ENCODE measurements around the gene CCDC12.

DNA sequence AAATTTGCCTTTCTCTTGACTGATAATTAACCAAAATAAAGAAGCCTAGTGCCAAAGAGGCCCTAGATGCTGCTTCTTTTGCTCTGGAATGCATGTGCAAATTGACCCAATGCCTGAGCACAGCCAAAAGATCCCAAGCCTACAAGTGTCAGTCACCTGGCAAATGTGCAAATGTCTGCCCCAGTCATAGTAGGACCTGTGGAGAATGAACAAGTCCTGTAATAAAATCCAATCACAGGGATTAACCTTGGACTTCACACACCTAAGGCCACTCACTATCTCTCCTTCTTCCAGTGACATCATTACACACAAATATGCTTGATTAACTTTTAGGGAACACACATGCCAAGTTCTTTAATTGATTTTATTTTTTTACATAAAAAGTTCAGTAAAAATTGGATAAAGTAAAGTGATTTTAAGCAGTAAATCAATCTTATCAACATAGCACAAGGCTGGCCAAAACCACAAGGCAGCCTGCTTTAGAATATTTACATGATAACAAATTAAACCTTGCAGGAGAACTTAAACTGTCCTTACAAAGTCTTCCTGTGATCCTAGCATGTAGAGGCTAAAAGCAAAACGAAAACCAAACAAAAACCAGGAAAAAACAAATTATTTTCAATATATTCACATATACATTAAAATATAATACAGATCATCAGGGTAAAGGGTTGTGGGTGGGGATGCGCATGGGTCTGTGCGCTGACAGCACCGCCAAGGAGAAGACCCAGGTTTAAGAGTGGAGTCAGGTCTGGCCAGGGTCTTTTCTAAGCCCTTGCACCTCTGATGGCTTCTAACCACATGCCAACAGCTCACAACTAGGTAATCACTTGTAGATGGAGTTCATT is 39.8 kb upstream of the CCDC12 start:
- no peak for TF ChIP-seq EZH2 (IDR thresholded peaks at IDR 0.05; ENCODE audit: insufficient read depth, poor library complexity, severe bottlenecking)
- no peak for TF ChIP-seq EZH2phosphoT487 (IDR thresholded peaks at IDR 0.05; ENCODE audit: insufficient read depth, low read depth)

Measured in GM23248 (cell line).